ENCODE measurements around the gene P2RY6.
"Not testable (repeated sequence)": the region's sequence is repeated elsewhere in the genome, so short reads cannot be mapped to it uniquely, and the experiment has no call there.

Gene P2RY6, protein sequence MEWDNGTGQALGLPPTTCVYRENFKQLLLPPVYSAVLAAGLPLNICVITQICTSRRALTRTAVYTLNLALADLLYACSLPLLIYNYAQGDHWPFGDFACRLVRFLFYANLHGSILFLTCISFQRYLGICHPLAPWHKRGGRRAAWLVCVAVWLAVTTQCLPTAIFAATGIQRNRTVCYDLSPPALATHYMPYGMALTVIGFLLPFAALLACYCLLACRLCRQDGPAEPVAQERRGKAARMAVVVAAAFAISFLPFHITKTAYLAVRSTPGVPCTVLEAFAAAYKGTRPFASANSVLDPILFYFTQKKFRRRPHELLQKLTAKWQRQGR

GRCh38 chr11:73271936-73272679 lies at the start of gene P2RY6:
Gene P2RY6, plus strand, starts transcription at chr11:73272338. Its CDS starts 24,181 bp downstream, at chr11:73296519.
- Mint-ChIP-seq H3K4me3 (no peak within 1 kb of the TSS), H3K9me3 (no peaks in the 10 kb centered on the region), H3K4me1 (no peaks in the 10 kb centered on the region), H3K36me3 (no peaks in the 10 kb centered on the region), H3K27ac (no peak within 1 kb of the TSS), H3K27me3 (no peaks in the 10 kb centered on the region)

DNA sequence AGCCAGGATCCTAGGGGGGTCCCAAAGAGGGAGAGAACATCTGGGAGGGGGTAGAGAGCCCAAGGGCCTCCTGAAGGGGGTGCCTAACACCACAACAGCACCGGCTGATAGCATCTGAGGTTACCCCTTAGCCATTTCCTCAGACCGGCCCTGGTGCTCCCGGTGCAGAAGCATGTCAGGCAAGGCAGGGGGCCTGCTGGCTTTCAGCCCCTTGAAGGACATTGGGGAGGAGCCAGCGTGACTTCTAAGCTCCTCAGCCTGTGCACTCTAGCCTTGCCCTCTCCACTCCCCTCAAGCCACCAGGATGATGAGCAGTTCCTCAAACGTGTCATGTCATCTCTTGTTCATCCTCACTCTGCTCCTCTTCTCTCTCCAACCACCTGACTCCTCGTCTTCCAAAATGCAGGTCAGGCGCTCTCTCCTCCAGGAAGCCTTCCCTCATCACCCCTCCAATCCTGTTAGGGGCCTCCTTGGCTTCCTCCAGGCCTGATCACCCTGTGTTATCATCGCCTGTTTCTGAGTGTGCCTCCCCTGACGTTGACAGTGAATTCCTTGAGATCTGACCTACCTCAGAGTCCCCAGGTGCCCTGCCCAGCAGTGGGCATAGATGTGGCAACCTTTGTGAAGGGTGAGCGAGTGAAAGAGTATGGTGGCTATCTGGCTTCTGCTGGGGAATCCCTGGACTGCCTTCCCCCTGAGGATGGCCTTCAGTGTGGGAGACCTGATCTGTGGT lies 48.0 kb upstream of the P2RY6 start:
- H3K36me3 Mint-ChIP-seq, result no peaks in the 10 kb centered on the region
- peaks cover 12% of the 10 kb centered on the region for H3K27me3 Mint-ChIP-seq
- H3K27ac Mint-ChIP-seq, result no peak overlapping the region

DNA sequence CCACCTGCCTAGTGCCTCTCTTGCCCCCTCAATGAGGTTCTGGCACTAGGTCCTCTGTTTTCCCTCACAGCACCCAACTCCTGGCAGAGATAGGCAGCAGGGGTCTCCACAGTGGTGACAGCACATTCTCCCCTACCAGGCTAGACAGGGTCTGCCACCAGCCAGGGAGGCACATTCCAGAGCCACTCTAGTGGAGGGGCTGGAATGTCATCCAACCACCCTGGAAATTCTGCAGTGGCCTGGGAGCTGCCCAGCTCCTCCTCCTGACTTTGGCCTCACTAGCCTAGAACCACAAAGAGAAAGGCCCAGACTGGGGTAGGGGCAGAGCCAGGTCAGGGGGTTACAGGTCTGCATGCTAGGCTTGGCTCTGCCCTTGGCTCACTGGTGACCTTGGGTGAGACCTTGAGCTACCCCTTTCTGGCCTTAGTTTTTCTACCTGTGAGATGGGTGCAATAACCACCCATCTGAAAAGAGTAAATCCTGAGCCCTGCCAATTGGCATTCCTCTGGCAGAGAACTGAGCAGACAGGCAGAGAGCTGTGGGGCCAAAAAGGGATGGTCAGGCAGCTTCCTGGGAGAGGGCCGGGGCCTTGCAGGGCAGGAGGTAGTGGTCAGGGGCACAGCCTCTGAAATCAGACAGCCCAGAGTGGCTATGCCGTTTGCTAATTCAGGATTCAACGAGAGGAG lies 47.0 kb upstream of the P2RY6 start:
- no peaks in the 10 kb centered on the region for H3K9me3 Mint-ChIP-seq

More for the DNA sequence above, 48.0 kb upstream of the P2RY6 start:
- no peaks in the 10 kb centered on the region for H3K9me3 Mint-ChIP-seq
- no peak overlapping the region for H3K4me3 Mint-ChIP-seq
- H3K4me1 Mint-ChIP-seq, result peaks cover 1% of the 10 kb centered on the region

GRCh38 chr11:73225851-73226250 lies 46.3 kb upstream of the P2RY6 start:
- H3K27me3 Mint-ChIP-seq, result peaks cover 2% of the 10 kb centered on the region
- H3K9me3 Mint-ChIP-seq, result no peaks in the 10 kb centered on the region
- no peaks in the 10 kb centered on the region for H3K36me3 Mint-ChIP-seq
- no peak overlapping the region for H3K27ac Mint-ChIP-seq
- no peak overlapping the region for H3K4me3 Mint-ChIP-seq
- H3K4me1 Mint-ChIP-seq, result no peaks in the 10 kb centered on the region

More for the DNA sequence above, 47.0 kb upstream of the P2RY6 start:
- H3K27me3 Mint-ChIP-seq, result peaks cover 5% of the 10 kb centered on the region
- no peak overlapping the region for H3K27ac Mint-ChIP-seq
- H3K4me3 Mint-ChIP-seq, result no peak overlapping the region
- H3K4me1 Mint-ChIP-seq, result no peaks in the 10 kb centered on the region
- no peaks in the 10 kb centered on the region for H3K36me3 Mint-ChIP-seq

DNA sequence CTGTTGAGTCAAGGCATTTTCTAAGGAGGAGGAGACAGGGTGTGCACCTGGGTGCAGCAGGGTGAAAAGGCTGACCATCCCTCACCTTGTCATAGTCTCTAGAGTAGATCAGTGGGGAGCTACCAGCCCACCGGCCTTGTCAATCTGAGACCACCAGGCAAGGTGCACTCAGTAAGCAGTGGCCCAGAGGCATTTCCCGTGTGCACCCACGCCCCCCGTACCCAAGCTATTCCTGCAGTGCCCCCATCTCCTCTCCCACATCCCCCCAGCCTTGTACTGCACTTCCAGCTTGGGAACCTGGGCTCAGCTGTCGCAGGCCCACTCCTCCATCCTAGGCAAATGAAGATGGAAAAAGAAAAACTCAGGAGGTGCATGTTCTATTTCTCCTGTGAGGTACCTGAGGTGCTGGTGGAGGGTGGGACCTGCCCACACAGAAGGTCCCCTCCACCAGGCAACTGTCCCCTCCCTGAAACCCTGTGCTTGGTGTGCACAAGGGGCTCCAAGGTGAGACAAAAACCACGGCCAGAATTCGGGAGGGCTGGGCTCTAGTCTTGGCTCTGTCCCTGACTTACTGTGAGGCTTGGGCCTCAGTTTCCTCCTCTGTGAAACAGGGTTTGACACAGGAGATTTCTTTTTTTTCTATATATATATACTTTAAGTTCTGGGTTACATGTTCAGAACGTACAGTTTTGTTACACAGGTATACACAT lies 45.7 kb upstream of the P2RY6 start:
- H3K27ac Mint-ChIP-seq, result no peak overlapping the region
- no peaks in the 10 kb centered on the region for H3K4me1 Mint-ChIP-seq
- peaks cover 2% of the 10 kb centered on the region for H3K27me3 Mint-ChIP-seq
- H3K4me3 Mint-ChIP-seq, result no peak overlapping the region
- H3K9me3 Mint-ChIP-seq, result no peaks in the 10 kb centered on the region
- H3K36me3 Mint-ChIP-seq, result no peaks in the 10 kb centered on the region

DNA sequence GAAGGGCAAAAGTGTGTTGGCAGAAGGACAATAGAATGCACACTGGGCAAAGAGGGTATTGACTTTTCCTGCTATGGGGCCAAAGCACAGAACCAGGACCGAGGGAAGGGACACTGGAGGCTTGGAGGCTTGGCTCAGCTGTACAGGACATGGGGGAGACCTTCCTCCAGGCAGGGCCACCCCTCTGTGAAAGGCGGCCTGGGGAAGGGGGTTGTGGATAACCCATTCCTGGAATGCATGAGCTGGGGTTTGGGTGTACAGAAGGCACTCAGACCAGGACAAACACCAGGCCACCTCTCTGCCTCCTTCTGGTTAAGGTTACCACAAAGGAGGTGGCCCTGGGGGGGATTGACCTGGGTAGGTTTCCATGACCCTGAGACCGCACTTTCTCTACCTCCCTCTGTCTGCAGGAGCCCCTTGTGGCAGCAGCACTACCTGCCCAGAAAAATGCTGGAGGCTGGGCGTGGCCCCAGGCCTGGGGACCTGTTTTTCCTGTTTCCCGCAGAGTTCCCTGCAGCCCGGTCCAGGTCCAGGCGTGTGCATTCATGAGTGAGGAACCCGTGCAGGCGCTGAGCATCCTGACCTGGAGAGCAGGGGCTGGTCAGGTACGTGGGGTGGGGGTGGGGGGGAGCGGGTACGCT lies 44.4 kb upstream of the P2RY6 start:
- Mint-ChIP-seq H3K36me3 (no peaks in the 10 kb centered on the region), H3K27ac (no peak overlapping the region), H3K4me3 (no peak overlapping the region), H3K9me3 (no peaks in the 10 kb centered on the region), H3K4me1 (no peaks in the 10 kb centered on the region), H3K27me3 (peaks cover 2% of the 10 kb centered on the region)

GRCh38 chr11:73228268-73229134 lies 43.6 kb upstream of the P2RY6 start:
- no peaks in the 10 kb centered on the region for H3K36me3 Mint-ChIP-seq
- no peaks in the 10 kb centered on the region for H3K9me3 Mint-ChIP-seq
- H3K27ac Mint-ChIP-seq, result no peak overlapping the region

GRCh38 chr11:73229321-73229895 lies 42.7 kb upstream of the P2RY6 start:
- H3K4me1 Mint-ChIP-seq, result no peaks in the 10 kb centered on the region
- H3K27me3 Mint-ChIP-seq, result no peaks in the 10 kb centered on the region
- H3K9me3 Mint-ChIP-seq, result no peaks in the 10 kb centered on the region
- no peak overlapping the region for H3K27ac Mint-ChIP-seq
- H3K4me3 Mint-ChIP-seq, result no peak overlapping the region
- H3K36me3 Mint-ChIP-seq, result no peaks in the 10 kb centered on the region

More at GRCh38 chr11:73228268-73229134, 43.6 kb upstream of the P2RY6 start:
- no peak overlapping the region for H3K4me3 Mint-ChIP-seq
- no peaks in the 10 kb centered on the region for H3K27me3 Mint-ChIP-seq
- no peaks in the 10 kb centered on the region for H3K4me1 Mint-ChIP-seq

- no peaks in the 10 kb centered on the region for H3K9me3 Mint-ChIP-seq
- no peaks in the 10 kb centered on the region for H3K27me3 Mint-ChIP-seq
These were observed 42.0 kb upstream of the P2RY6 start for GRCh38 chr11:73229896-73230875.

DNA sequence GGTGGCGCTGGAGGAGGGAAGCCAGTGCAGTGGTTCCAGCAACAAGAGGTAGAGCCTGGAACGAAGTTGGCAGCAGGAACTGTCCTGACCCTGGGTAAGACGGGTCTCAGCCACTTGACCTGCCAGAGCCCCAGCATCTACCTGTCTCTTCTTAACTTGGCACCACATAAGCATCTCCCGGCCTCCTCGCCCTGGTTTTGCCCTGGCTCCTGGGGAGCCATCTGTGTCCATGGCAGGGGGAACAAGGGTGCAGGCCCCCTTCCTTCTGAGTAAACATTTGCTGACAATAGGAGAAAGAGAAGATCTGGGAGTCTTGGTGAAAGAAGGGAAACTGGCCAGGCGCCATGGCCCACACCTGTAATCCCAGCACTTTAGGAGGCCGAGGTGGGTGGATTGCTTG lies 41.2 kb upstream of the P2RY6 start:
- Mint-ChIP-seq H3K36me3 (no peaks in the 10 kb centered on the region), H3K27me3 (no peaks in the 10 kb centered on the region), H3K4me3 (no peak overlapping the region), H3K4me1 (no peaks in the 10 kb centered on the region), H3K27ac (no peak overlapping the region), H3K9me3 (no peaks in the 10 kb centered on the region)

More at GRCh38 chr11:73229896-73230875, 42.0 kb upstream of the P2RY6 start:
- Mint-ChIP-seq H3K4me1 (no peaks in the 10 kb centered on the region), H3K36me3 (no peaks in the 10 kb centered on the region), H3K4me3 (no peak overlapping the region), H3K27ac (no peak overlapping the region)

DNA sequence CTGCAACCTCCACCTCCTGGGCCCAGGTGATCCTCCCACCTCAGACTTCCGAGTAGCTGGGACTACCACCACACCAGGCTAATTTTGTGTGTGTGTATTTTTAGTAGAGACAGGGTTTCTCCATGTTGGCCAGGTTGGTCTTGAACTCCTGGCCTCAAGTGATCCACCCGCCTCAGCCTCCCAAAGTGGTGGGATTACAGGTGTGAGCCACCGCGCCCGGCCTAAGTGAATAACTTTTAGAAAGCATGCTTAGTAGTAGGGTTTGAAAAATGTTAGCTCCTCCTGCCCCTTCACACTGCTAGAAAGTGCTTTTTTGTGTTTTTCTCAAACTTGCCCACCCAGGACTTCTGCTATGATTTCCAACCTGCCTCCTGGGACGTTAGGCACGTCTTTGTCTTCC lies 39.7 kb upstream of the P2RY6 start:
- H3K27ac Mint-ChIP-seq, H3K27me3 Mint-ChIP-seq, H3K9me3 Mint-ChIP-seq, H3K4me1 Mint-ChIP-seq, H3K4me3 Mint-ChIP-seq, H3K36me3 Mint-ChIP-seq: not testable (repeated sequence)

GRCh38 chr11:73233211-73233610 lies 38.9 kb upstream of the P2RY6 start:
- Mint-ChIP-seq H3K36me3 (no peaks in the 10 kb centered on the region), H3K4me1 (no peaks in the 10 kb centered on the region), H3K9me3 (no peaks in the 10 kb centered on the region), H3K4me3 (no peak overlapping the region), H3K27me3 (no peaks in the 10 kb centered on the region), H3K27ac (no peak overlapping the region)
